Heart left ventricle (tissue), 16 donors: ENCODE measurements around the gene LCE3E. TPM values are rescaled to one million over a fixed set of nuclear protein-coding genes. Genes with fewer than 3 reads are reported as not detected.

Experiments used
- ATAC-seq, 4 donors: fragments of 200-7000 bp; cut with Tn5 transposase; one replicate each; pipeline ENCODE4 v1.9.1; 2020 to 2022; ENCODE audit warnings: moderate library complexity in 4 of 4, mild to moderate bottlenecking in 3 of 4, moderate number of reproducible peaks in 1 of 4
- DNase-seq, 5 donors: peaks; one replicate each; pipeline ENCODE4 v3.0.0-alpha.2; 2020
- H3K27ac ChIP-seq, 12 donors: fragments of 200-600 bp; sonication (generic) in 4 of 12; one replicate each; pipeline versions ENCODE4 v1.5.0 to v1.8.0; 2016 to 2022; ENCODE audit warnings: mild to moderate bottlenecking in 2 of 12
- H3K27me3 ChIP-seq, 9 donors: fragments of 200-600 bp; sonication (generic) in 2 of 9; one replicate each; pipeline versions ENCODE4 v1.5.1 to v1.8.0; 2016 to 2022; ENCODE audit warnings: mild to moderate bottlenecking in 3 of 9
- H3K36me3 ChIP-seq, 9 donors: fragments of 200-600 bp; sonication (generic) in 2 of 9; one replicate each; pipeline versions ENCODE4 v1.5.0 to v1.8.0; 2018 to 2022; ENCODE audit warnings: mild to moderate bottlenecking in 2 of 9
- H3K4me1 ChIP-seq, 12 donors: fragments of 200-600 bp; sonication (generic) in 4 of 12; one replicate each; pipeline versions ENCODE4 v1.5.0 to v1.8.0; 2016 to 2022; ENCODE audit warnings: mild to moderate bottlenecking in 3 of 12
- H3K4me3 ChIP-seq, 12 donors: fragments of 200-600 bp; sonication (generic) in 4 of 12; one replicate each; pipeline versions ENCODE4 v1.5.0 to v1.8.0; 2017 to 2022; ENCODE audit warnings: mild to moderate bottlenecking in 9 of 12, moderate library complexity in 4 of 12
- H3K9me3 ChIP-seq, 12 donors: fragments of 200-600 bp; sonication (generic) in 4 of 12; one replicate each; pipeline versions ENCODE4 v1.5.0 to v1.8.0; 2016 to 2022; ENCODE audit warnings: mild to moderate bottlenecking in 1 of 12
- CTCF ChIP-seq, 12 donors: fragments of 200-600 bp; sonication (generic) in 4 of 12; IDR thresholded peaks; one replicate each; pipeline versions ENCODE4 v1.5.0 to v1.8.0; 2018 to 2022; ENCODE audit warnings: antibody characterized with exemption in 12 of 12, mild to moderate bottlenecking in 5 of 12
- POLR2A ChIP-seq, 2 donors: fragments of 450-650 bp; IDR thresholded peaks; one replicate each; pipeline ENCODE4 v1.6.1; 2017; ENCODE audit warnings: antibody characterized with exemption in 2 of 2, mild to moderate bottlenecking in 2 of 2, moderate library complexity in 2 of 2
- WGBS, 4 donors: extraction: QIAGEN DNeasy Blood & Tissue Kit in 2 of 4; methylation state at CpG; one replicate each; pipeline versions ENCODE4 v1.1.5 to v1.1.7; 2013 to 2018; 5-methylcytosine and 5-hydroxymethylcytosine counted together
- intact Hi-C, 10 donors: fragments of 100-400 bp; cut with DNase I; formaldehyde crosslinking; loops; one replicate each; pipeline versions ENCODE4 v1.11.1 to v1.14.2; 2022
- long read RNA-seq, 3 donors: library from polyadenylated mRNA; unstranded; transcript quantifications; one replicate each; pipeline ENCODE4 v2.0.0, GENCODE V29; 2020 to 2021
- polyA plus RNA-seq, 2 donors: library from polyadenylated mRNA; stranded (reverse); fragments of 200-250 nt; gene quantifications; one replicate each; pipeline ENCODE4 v1.2.3, GENCODE V29; 2013
- total RNA-seq, 9 donors: library from RNA; depleted of rRNA in 2 of 9; stranded (reverse); fragments of >200 nt in 2 of 9; fragmentation: NEBNext Ultra II Directional in 3 of 9; extraction: Animal tissue kit (Norgen Biotek cat#: 25700) in 3 of 9; gene quantifications; one replicate each; pipeline versions ENCODE4 v1.1.0 to v1.2.4, GENCODE V29; 2016 to 2023
- donor health status: ischemic (EF 13 %, LVEDD 7.1; RV severe dilation, severe dysfunction).
- donor health status: healthy with polysubstance abuse.
- donor health status: DM: no; HTN: yes; CAD: no.
- donor health status: DM: no; HTN: no; CAD: no.
- donor health status: ischemic (EF 25% LVEDD 6.9; RV normal size, moderate dysfunction).
- donor health status: ischemic (EF 25% LVEDD 5.7; RV mildly dilated, moderate dysfunction).
- donor health status: healthy.
- donor health status: DM: yes; HTN: yes; CAD: no.
- donor health status: ischemic (EF 35%, LVEDD 5.7; RV mildly dilated, moderate dysfunction).
- donor health status: nonischemic (EF 11% LVEDD 7.7; RV severe dilation, severe dysfunction).
- donor health status: DM: yes; HTN: yes; CAD: no.
- donor health status: PGD.
- donor health status: ischemic (EF 29% LVEDD 5.4; RV normal size, mild dysfunction).
- donor health status: nonischemic (EF 23%, LVEDD 6.1; RV moderate dilation, normal function).

Gene LCE3E
- not detected for total RNA-seq
- polyA plus RNA-seq = not detected
- long read RNA-seq, donor 1 = 0 reads
- long read RNA-seq, donor 2 = 0 reads
- long read RNA-seq, donor 3 = 0 reads

- intact Hi-C loops = no loop called here
- no peak for TF ChIP-seq CTCF (IDR thresholded peaks at IDR 0.05)
- TF ChIP-seq POLR2A (IDR thresholded peaks at IDR 0.05) = no peak
- 60 to 71% (median 65%) methylated on average over 1 of the region's 1 CpG for WGBS, 4 donors
- Histone ChIP-seq H3K4me1 (no peaks in the 10 kb centered on the region), H3K27ac (no peak within 1 kb of the TSS), H3K27me3 (no peaks in the 10 kb centered on the region), H3K4me3 (no peak within 1 kb of the TSS), H3K36me3 (no peaks in the 10 kb centered on the region), H3K9me3 (peaks cover 0 to 33% (median 7%) of the 10 kb centered on the region in 12 donors)
- no peak for ATAC-seq
- DNase-seq = no peak
These were observed at the start of gene LCE3E for GRCh38 chr1:152566681-152567080. Gene LCE3E (minus strand): TSS chr1:152566780. CDS start chr1:152566208, 572 bp downstream.

- Histone ChIP-seq H3K9me3 (peaks cover 0 to 12% (median 8%) of the 10 kb centered on the region in 12 donors), H3K27me3 (peaks cover 0 to 20% (median 0%) of the 10 kb centered on the region in 9 donors), H3K4me1 (no peaks in the 10 kb centered on the region), H3K27ac (no peak within 1 kb of the TSS), H3K4me3 (no peak within 1 kb of the TSS), H3K36me3 (no peaks in the 10 kb centered on the region)
- DNase-seq (no peak), ATAC-seq (no peak)
- WGBS, 4 donors = 80 to 90% (median 85%) methylated on average over 1 of the region's 1 CpG; no CpG with 5 or more reads in 1 of the 4 donors
- TF ChIP-seq POLR2A (IDR thresholded peaks at IDR 0.05) = no peak
- TF ChIP-seq CTCF (IDR thresholded peaks at IDR 0.05) = no peak
- intact Hi-C loops = no loop called here
These were observed 46.9 kb upstream of the LCE3E start, which contains the start of gene LCE3B for GRCh38 chr1:152613511-152613910. Gene LCE3B (plus strand): TSS chr1:152613811. CDS start chr1:152613811, 0 bp downstream.

DNA sequence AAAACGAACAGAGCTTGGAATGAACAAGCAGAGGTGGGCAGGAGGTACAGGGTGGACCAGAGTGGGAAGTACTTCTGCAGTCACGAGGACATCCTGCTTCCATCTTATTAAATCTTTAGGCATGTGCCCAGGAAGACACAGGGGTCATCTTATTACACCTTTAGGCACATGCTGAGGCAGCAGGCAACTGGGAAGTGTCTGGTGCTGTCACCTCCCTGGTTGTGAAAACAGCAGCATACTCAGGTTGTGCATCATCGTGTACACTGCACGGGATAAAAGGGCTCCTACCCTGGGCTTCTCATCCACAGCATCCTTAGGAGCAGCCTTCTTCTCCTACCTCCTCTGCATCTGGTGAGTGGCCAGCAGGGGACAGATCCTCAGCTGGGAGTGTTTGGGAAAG is 33.4 kb upstream of the LCE3E start, which contains the start of gene LCE3C:
Gene LCE3C (plus strand): TSS at position 301 of the 400 bp plus-strand sequence. CDS start 498 bp downstream, outside the sequence.
- Histone ChIP-seq H3K27me3 (no peaks in the 10 kb centered on the region), H3K36me3 (no peaks in the 10 kb centered on the region), H3K27ac (no peak within 1 kb of the TSS), H3K4me3 (no peak within 1 kb of the TSS), H3K4me1 (no peaks in the 10 kb centered on the region), H3K9me3 (peaks cover 0 to 15% (median 0%) of the 10 kb centered on the region in 12 donors)
- no peak for ATAC-seq
- intact Hi-C loops = no loop called here
- TF ChIP-seq CTCF (IDR thresholded peaks at IDR 0.05) (no peak), POLR2A (IDR thresholded peaks at IDR 0.05) (no peak)
- no peak for DNase-seq
- 57 to 65% (median 60%) methylated on average over 4 of the region's 4 CpGs; no CpG with 5 or more reads in 1 of the 4 donors for WGBS, 4 donors

GRCh38 chr1:152596986-152597385 is 30.4 kb upstream of the LCE3E start:
- no peak for TF ChIP-seq CTCF (IDR thresholded peaks at IDR 0.05)
- no peaks in the 10 kb centered on the region for H3K4me1 ChIP-seq
- WGBS, 4 donors = 76 to 77% (median 76%) methylated on average over 2 of the region's 2 CpGs; no CpG with 5 or more reads in 1 of the 4 donors
- intact Hi-C loops = no loop called here
- no peak overlapping the region for H3K4me3 ChIP-seq
- no peak for ATAC-seq
- H3K27me3 ChIP-seq = no peaks in the 10 kb centered on the region
- peaks cover 0 to 23% (median 0%) of the 10 kb centered on the region in 12 donors for H3K9me3 ChIP-seq
- no peak for DNase-seq
- H3K36me3 ChIP-seq = no peaks in the 10 kb centered on the region
- no peak overlapping the region for H3K27ac ChIP-seq
